ENCODE data around the gene SLC25A53. TPM values are rescaled to one million over a fixed set of nuclear protein-coding genes. Genes with fewer than 3 reads are reported as not detected.
A peak's percentile ranks its signal among the peaks of the same experiment; 100 is the strongest.
"Not testable (repeated sequence)": the region's sequence is repeated elsewhere in the genome, so short reads cannot be mapped to it uniquely, and the experiment has no call there.

SLC25A53 gene
- total RNA-seq, 2 experiments from 2014 or later = 13.9 to 15.0 TPM

DNA sequence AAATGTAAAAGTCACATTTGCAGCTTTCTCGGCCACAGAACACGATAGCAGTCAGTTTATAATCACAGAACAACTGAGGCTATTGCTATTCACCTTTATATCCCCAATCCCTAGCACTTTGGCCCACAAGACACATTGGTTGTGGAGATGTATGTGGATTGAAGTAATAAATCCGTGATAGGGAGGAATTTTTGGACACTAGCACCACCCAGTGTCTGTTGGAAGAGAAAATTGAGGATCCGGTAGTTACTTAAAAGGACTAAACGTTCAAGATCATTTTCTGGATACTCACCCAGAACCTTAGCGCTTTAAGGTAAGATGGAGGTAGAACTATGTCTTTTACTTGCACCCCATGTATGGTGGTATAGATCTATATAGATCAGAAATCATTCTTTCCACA lies 79.0 kb downstream of the SLC25A53 start:
- H3K27ac Mint-ChIP-seq; POLR2A ChIA-PET; ATAC-seq (ENCODE audit: low read depth); H3K4me3 Mint-ChIP-seq; H3K4me1 Mint-ChIP-seq; H3K27me3 Mint-ChIP-seq; H3K36me3 Mint-ChIP-seq; DNase-seq; H3K9me3 Mint-ChIP-seq: not testable (repeated sequence)

DNA sequence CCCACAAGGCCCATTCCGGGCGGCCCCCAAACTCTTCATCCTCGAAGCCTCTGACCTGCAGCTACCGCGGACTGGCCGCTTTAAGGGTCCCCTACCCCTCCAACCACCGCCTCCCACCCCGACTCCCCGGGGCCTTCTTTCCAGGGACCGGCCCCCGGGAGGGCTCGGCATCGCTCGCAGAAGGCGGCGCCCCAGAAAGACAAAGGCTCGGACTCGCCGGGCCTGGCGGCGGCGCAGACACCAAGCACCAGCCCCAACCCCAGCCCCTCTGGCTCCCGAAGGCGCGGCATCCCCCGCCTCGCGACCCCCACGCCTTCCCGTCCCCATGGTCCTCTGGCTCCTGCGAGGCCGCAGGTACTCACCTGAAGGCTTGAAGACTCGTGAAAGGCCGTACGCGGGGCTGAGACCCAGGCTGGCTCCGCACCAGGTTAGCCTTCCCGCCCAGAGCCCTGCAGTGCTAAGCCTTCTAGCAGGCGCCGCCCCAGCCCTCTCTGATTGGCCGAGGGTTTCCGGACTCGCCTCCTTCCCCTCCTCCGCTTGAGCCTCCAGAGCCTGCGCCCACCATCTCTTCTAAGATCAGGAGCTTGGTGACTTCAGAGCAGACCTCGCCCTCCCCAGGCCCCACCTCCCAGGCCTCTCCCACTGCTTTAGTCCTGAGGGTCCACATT lies 80.9 kb downstream of the SLC25A53 start, which contains the start of gene TMSB15C:
TMSB15C (minus strand) TSS at position 459 of the 668 bp plus-strand sequence.
- H3K9me3 Mint-ChIP-seq, H3K27ac Mint-ChIP-seq: not testable (repeated sequence)

DNA sequence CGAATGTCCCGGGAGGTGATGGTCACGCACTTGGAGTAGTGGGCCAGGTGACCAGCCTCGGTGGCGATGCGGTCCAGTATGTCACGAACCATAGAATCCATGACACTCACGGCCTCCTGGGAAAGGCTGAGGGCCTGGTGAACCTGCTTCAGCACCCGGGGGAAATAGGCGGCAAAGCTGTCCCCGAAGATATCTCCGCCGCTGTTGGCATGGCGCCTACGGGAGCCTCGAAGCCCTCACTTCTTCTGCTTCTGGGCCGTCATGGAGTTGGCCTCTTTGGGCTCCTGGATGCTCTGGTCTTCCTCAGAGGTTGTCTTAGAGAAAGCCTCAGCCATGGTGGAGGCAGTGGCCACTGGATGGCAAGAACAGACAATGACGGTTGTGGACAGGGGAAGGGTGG lies 94.2 kb downstream of the SLC25A53 start:
- H3K4me3 Mint-ChIP-seq; H3K36me3 Mint-ChIP-seq; H3K4me1 Mint-ChIP-seq; H3K27me3 Mint-ChIP-seq; H3K27ac Mint-ChIP-seq; DNase-seq; H3K9me3 Mint-ChIP-seq; POLR2A ChIA-PET; ATAC-seq (ENCODE audit: low read depth): not testable (repeated sequence)

More for the DNA sequence above, 80.9 kb downstream of the SLC25A53 start, which contains the start of gene TMSB15C:
- H3K4me1 Mint-ChIP-seq, POLR2A ChIA-PET, DNase-seq, H3K27me3 Mint-ChIP-seq, H3K36me3 Mint-ChIP-seq, H3K4me3 Mint-ChIP-seq: not testable (repeated sequence)
- peak; percentile 98 for ATAC-seq (ENCODE audit: low read depth)

GRCh38 chrX:104054956-104055355 lies 101.9 kb downstream of the SLC25A53 start:
- H3K4me3 Mint-ChIP-seq; ATAC-seq (ENCODE audit: low read depth); H3K27me3 Mint-ChIP-seq; H3K27ac Mint-ChIP-seq; H3K9me3 Mint-ChIP-seq; POLR2A ChIA-PET; H3K36me3 Mint-ChIP-seq; H3K4me1 Mint-ChIP-seq; DNase-seq: not testable (repeated sequence)

Other genes starting within 250 kb of the SLC25A53 start
- 10 to 100 TPM; 10.1 to 10.4 TPM for gene TMSB15B, start 194.4 kb downstream of the SLC25A53 start, total RNA-seq
- not detected for gene H2BW1, start 143.3 kb downstream of the SLC25A53 start, total RNA-seq
- gene H2BW2, start 117.1 kb downstream of the SLC25A53 start, total RNA-seq = not detected
- 1 to 10 TPM; 4.3 to 5.1 TPM for gene TMSB15C, start 80.8 kb downstream of the SLC25A53 start, total RNA-seq
- gene ZCCHC18, start 44.5 kb downstream of the SLC25A53 start, total RNA-seq = 10 to 100 TPM in 1 of 2 experiments, 1 to 10 TPM in 1; 8.8 to 13.5 TPM
- gene FAM199X, start 9.4 kb upstream of the SLC25A53 start, total RNA-seq = 10 to 100 TPM; 13.4 to 14.0 TPM
- not detected for gene ESX1, start 97.9 kb upstream of the SLC25A53 start, total RNA-seq